Measurements from ENCODE around the gene SSTR1.

The SSTR1 gene

GRCh38 chr14:38243696-38244240 is 36.1 kb downstream of the SSTR1 start:
- no peak for DNase-seq

- no peak for DNase-seq
Observed at GRCh38 chr14:38248321-38249028, 40.8 kb downstream of the SSTR1 start.

- no peak for DNase-seq
Observed at GRCh38 chr14:38250331-38250730, 42.6 kb downstream of the SSTR1 start.

GRCh38 chr14:38252066-38252710 is 44.5 kb downstream of the SSTR1 start:
- no peak for DNase-seq

GRCh38 chr14:38253676-38254075 is 46.0 kb downstream of the SSTR1 start:
- no peak for DNase-seq

GRCh38 chr14:38254571-38255407 is 47.1 kb downstream of the SSTR1 start:
- no peak for DNase-seq

GRCh38 chr14:38255408-38255672 is 47.6 kb downstream of the SSTR1 start:
- no peak for DNase-seq

- DNase-seq: no peak
Observed at GRCh38 chr14:38255673-38256532, 48.2 kb downstream of the SSTR1 start, which contains the start of gene CLEC14A. Gene CLEC14A, minus strand, starts transcription at chr14:38256093. Its CDS starts 71 bp downstream, at chr14:38256022.

GRCh38 chr14:38256533-38256840 is 48.8 kb downstream of the SSTR1 start:
- DNase-seq: no peak

GRCh38 chr14:38257507-38257906 is 49.8 kb downstream of the SSTR1 start:
- DNase-seq: no peak

GRCh38 chr14:38261620-38262019 is 53.9 kb downstream of the SSTR1 start:
- no peak for DNase-seq

Measured in DMS79 treated with DMSO at 0.1 percent for 48 hours (cell line).